MM.1S (cell line): Measurements from ENCODE around the gene CHAF1B.

Experiments used
- CTCF ChIP-seq: fragments of 300-600 bp; sonication (generic); IDR thresholded peaks from 2 replicates; pipeline ENCODE4 v1.5.1; 2016; ENCODE audit warnings: antibody characterized with exemption, low read length, mixed read lengths
- EZH2 ChIP-seq: fragments of 300-600 bp; sonication (generic); optimal IDR thresholded peaks from 2 replicates; pipeline ENCODE3; 2017; ENCODE audit warnings: low read depth, mild to moderate bottlenecking, antibody characterized with exemption, low read length, mixed read lengths

DNA sequence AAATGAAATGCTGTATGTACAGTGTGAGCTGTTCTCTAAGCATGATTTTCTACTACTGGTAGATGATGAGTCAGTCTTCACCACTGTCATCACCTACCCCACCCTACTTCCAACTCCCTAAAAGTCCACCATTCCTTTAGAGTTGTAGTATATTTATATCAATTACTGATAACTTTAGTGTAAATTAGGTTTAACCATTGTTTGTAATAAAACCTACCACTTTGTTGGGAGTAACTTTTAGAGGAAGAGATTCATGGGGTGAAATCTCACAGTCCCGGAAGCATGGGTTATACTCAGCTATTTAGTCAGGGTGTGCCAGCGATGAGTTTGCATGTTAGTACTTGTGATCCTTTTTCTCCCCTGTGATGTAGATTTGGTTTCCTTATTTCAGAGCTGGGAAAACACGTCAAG lies 48.1 kb upstream of the CHAF1B start:
- TF ChIP-seq CTCF (no peak), EZH2 (no peak)
